A549 (cell line): ENCODE data around the gene CA10. TPM values are rescaled to one million over a fixed set of nuclear protein-coding genes. Genes with fewer than 3 reads are reported as not detected.

Source experiments
- ATAC-seq, 2 experiments: fragments of 200-7000 bp in 1 of 2; fragments of >200 bp in 1 of 2; cut with Nextera tagmentation in 1 of 2; cut with Tn5 transposase in 1 of 2; 3 replicates each; pipeline versions ENCODE4 v1.8.0 to v1.9.1; 2018 to 2020; ENCODE audit warnings: mild to moderate bottlenecking in 1 of 2, moderate library complexity in 1 of 2
- CTCF ChIA-PET: fragments of 300-600 bp; sonication (Branson Sonifier 250); formaldehyde crosslinking; extraction: SDS; loops from one replicate; lab custom pipeline; 2021; ENCODE audit warnings: antibody characterized with exemption, inconsistent platforms; lab: Yijun Ruan, JAX
- POLR2A ChIA-PET: fragments of 350-600 bp; formaldehyde crosslinking; extraction: SDS; loops from one replicate; lab custom pipeline; 2021; ENCODE audit warnings: antibody characterized with exemption, inconsistent platforms; lab: Yijun Ruan, JAX
- DNase-seq, 2 experiments: peaks; one replicate each; pipeline versions ENCODE4 v3.0.0 to v3.0.0-alpha.2; 2011 to 2016; ENCODE audit warnings: low read depth in 1 of 2, low spot score in 1 of 2
- FAIRE-seq: peaks from 2 replicates; lab custom pipeline; 2011; peaks lifted over from hg19 to GRCh38; lab: Jason Lieb, UNC
- H3K27ac ChIP-seq, 2 experiments: fragments of >200 bp; sonication (Bioruptor Twin); formaldehyde crosslinking; 3 replicates each; pipeline ENCODE4 v1.5.1; 2016 to 2017
- H3K4me1 ChIP-seq: fragments of >200 bp; sonication (Bioruptor Twin); formaldehyde crosslinking; 3 replicates; pipeline ENCODE4 v1.6.1; 2016
- H3K4me2 ChIP-seq: fragments of >200 bp; sonication (Bioruptor Twin); formaldehyde crosslinking; 3 replicates; pipeline ENCODE4 v1.6.1; 2016
- H3K4me3 ChIP-seq: fragments of >200 bp; sonication (Bioruptor Twin); formaldehyde crosslinking; 3 replicates; pipeline ENCODE4 v1.5.1; 2016
- H3K9me3 ChIP-seq: fragments of >200 bp; sonication (Bioruptor Twin); formaldehyde crosslinking; 3 replicates; pipeline ENCODE4 v1.6.1; 2016
- CEBPB ChIP-seq, 2 experiments: fragments of >200 bp in 1 of 2; sonication (Bioruptor Twin) in 1 of 2; formaldehyde crosslinking in 1 of 2; IDR thresholded peaks; 2 replicates each; pipeline ENCODE4 v1.6.1; 2012 to 2016
- CHD4 ChIP-seq: fragments of 200-600 bp; sonication (generic); IDR thresholded peaks from 2 replicates; pipeline ENCODE4 v1.6.1; 2016; ENCODE audit warnings: antibody characterized with exemption, mild to moderate bottlenecking, borderline replicate concordance
- EP300 ChIP-seq, 2 experiments: fragments of >200 bp; sonication (Bioruptor Twin); formaldehyde crosslinking; IDR thresholded peaks; 2 replicates in 1 of 2; 3 replicates in 1 of 2; pipeline ENCODE4 v1.6.1; 2016 to 2017
- ESRRA ChIP-seq: fragments of 150-350 bp; IDR thresholded peaks from 2 replicates; pipeline ENCODE4 v1.6.1; 2014; ENCODE audit warnings: mild to moderate bottlenecking, low read length, borderline replicate concordance
- FOSB ChIP-seq: fragments of 250-450 bp; sonication (Bioruptor Pico); IDR thresholded peaks from 2 replicates; pipeline ENCODE4 v1.5.0; 2020; ENCODE audit warnings: mild to moderate bottlenecking, moderate library complexity
- FOSL2 ChIP-seq, 2 experiments: fragments of 450-650 bp in 1 of 2; fragments of >200 bp in 1 of 2; sonication (Bioruptor Twin) in 1 of 2; formaldehyde crosslinking; IDR thresholded peaks; 2 replicates each; pipeline versions ENCODE4 v1.5.0 to v1.6.1; 2016 to 2020; ENCODE audit warnings: mild to moderate bottlenecking in 1 of 2, moderate library complexity in 1 of 2
- HES2 ChIP-seq: fragments of >200 bp; sonication (Bioruptor Twin); formaldehyde crosslinking; IDR thresholded peaks from 2 replicates; pipeline ENCODE4 v1.6.1; 2016
- JUN ChIP-seq, 2 experiments: fragments of >200 bp; sonication (Bioruptor Twin); formaldehyde crosslinking; IDR thresholded peaks; 2 replicates in 1 of 2; 3 replicates in 1 of 2; pipeline ENCODE4 v1.6.1; 2016 to 2017
- NFE2L2 ChIP-seq: fragments of 150-350 bp; conservative IDR thresholded peaks from 2 replicates; pipeline ENCODE4 v1.6.1; 2014; ENCODE audit warnings: low read length
- NPAS2 ChIP-seq: fragments of 250-450 bp; sonication (Bioruptor Pico); IDR thresholded peaks from 2 replicates; pipeline ENCODE4 v1.8.0; 2022; ENCODE audit warnings: mild to moderate bottlenecking, moderate library complexity, borderline replicate concordance
- PBX3 ChIP-seq: IDR thresholded peaks from 2 replicates; pipeline ENCODE4 v1.6.1; 2012
- PHF8 ChIP-seq: fragments of 200-600 bp; sonication (generic); IDR thresholded peaks from 2 replicates; pipeline ENCODE4 v1.6.1; 2016; ENCODE audit warnings: low read depth, mild to moderate bottlenecking, antibody characterized with exemption, moderate library complexity, borderline replicate concordance
- RCOR1 ChIP-seq: fragments of 150-350 bp; IDR thresholded peaks from 2 replicates; pipeline ENCODE4 v1.6.1; 2014; ENCODE audit warnings: antibody characterized with exemption, low read length, low read depth
- TFCP2L1 ChIP-seq: fragments of 250-450 bp; sonication (Bioruptor Pico); IDR thresholded peaks from 2 replicates; pipeline ENCODE4 v1.5.0; 2021; ENCODE audit warnings: mild to moderate bottlenecking
- WGBS: methylation state at CpG from one replicate; pipeline ENCODE4 v1.1.6; 2017; ENCODE audit errors: missing lambda C conversion rate; 5-methylcytosine and 5-hydroxymethylcytosine counted together
- polyA plus RNA-seq, 4 experiments: library from polyadenylated mRNA; depleted of rRNA in 3 of 4; stranded (reverse); fragments of >200 nt; fragmentation: RNase III in 1 of 4; extraction: RNeasy Plus Mini Kit Qiagen cat#74134 plus additional on column Dnase treatment in 1 of 4; gene quantifications; 2 replicates in 3 of 4; 3 replicates in 1 of 4; pipeline ENCODE4 v1.2.3, GENCODE V29; 2011 to 2017
- TF ChIP-seq, protein P1 (sequence below): fragments of 150-350 bp; IDR thresholded peaks from 2 replicates; pipeline ENCODE4 v1.6.1; 2014; ENCODE audit warnings: low read depth, mild to moderate bottlenecking, low read length
- TF ChIP-seq, protein P2 (sequence below): fragments of 200-600 bp; sonication (generic); IDR thresholded peaks from 2 replicates; pipeline ENCODE4 v1.6.1; 2016; ENCODE audit warnings: antibody characterized with exemption, mild to moderate bottlenecking, moderate library complexity
- TF ChIP-seq, protein P3 (sequence below): fragments of >200 bp; sonication (Bioruptor Twin); formaldehyde crosslinking; IDR thresholded peaks from 3 replicates; pipeline ENCODE4 v1.5.1; 2016

The CA10 gene
- polyA plus RNA-seq, 2 of the 4 experiments (the other 2 are of a cell fraction) = not detected

DNA sequence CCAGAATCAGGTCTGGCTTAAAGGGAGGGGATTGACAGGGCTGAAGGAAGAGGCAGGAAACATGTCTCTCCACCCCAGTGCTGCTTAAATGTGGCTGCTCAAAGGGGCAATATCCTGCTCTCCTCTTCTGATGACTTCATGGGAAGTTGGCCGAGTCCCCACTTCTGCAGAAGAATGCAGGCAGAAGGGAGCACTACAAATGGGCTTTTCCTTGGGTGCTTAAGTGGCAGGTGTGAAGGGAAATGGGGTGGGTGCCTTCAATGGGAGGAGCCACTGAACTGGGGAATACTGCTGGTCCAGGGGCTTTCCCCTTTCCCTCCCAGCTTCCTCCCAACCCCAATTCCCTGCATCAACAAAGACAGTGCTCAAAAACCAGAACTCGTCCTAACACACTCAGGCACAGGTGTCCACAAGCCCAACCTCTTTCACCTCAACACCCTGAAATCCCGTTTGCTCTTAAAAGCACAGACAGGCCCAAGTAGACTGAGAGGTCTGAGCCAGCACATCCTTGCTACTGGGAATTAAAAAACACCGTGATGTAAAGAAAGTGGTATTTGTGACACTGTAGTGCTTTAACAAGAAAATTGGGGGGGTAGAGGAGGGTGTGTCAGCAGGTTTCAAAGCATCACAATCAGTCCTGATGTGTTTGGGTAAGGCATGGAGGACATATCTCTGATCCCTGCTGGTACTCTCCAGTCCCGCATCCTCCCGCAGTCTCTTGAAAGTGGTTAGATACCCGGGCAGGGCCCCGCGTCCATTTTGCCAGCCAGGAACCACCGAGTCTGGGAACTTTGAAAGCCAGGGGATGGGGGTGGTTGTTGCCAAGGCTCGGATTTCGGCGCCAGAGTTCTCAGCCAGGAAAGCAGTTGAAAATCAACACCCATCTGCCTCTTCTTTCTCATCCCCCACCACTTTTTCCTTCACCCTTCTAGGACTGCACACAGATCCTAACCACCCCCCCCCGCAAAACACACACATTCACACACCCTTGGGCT is 1.6 kb downstream of the CA10 start:
- DNase-seq (no peak), FAIRE-seq (no peak), ATAC-seq (no peak)
- no peaks in the 10 kb centered on the region for H3K9me3 ChIP-seq
- ChIA-PET POLR2A (no interaction called here), CTCF (no interaction called here)
- no peak overlapping the region for H3K4me3 ChIP-seq
- H3K27ac ChIP-seq = no peak overlapping the region
- H3K4me2 ChIP-seq = no peak overlapping the region
- H3K4me1 ChIP-seq = no peaks in the 10 kb centered on the region
- WGBS = 23% methylated on average over 13 of the region's 14 CpGs
- TF ChIP-seq CEBPB (IDR thresholded peaks at IDR 0.05) = no peak
- TF ChIP-seq HES2 = no peak
- no peak for TF ChIP-seq JUN (IDR thresholded peaks at IDR 0.05)
- TF ChIP-seq, protein P1, sequence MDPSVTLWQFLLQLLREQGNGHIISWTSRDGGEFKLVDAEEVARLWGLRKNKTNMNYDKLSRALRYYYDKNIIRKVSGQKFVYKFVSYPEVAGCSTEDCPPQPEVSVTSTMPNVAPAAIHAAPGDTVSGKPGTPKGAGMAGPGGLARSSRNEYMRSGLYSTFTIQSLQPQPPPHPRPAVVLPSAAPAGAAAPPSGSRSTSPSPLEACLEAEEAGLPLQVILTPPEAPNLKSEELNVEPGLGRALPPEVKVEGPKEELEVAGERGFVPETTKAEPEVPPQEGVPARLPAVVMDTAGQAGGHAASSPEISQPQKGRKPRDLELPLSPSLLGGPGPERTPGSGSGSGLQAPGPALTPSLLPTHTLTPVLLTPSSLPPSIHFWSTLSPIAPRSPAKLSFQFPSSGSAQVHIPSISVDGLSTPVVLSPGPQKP = no peak
- TF ChIP-seq NPAS2 = no peak
- no peak for TF ChIP-seq EP300 (IDR thresholded peaks at IDR 0.05)
- no peak for TF ChIP-seq FOSB
- no peak for TF ChIP-seq RCOR1
- TF ChIP-seq PHF8 = no peak
- TF ChIP-seq, protein P2, sequence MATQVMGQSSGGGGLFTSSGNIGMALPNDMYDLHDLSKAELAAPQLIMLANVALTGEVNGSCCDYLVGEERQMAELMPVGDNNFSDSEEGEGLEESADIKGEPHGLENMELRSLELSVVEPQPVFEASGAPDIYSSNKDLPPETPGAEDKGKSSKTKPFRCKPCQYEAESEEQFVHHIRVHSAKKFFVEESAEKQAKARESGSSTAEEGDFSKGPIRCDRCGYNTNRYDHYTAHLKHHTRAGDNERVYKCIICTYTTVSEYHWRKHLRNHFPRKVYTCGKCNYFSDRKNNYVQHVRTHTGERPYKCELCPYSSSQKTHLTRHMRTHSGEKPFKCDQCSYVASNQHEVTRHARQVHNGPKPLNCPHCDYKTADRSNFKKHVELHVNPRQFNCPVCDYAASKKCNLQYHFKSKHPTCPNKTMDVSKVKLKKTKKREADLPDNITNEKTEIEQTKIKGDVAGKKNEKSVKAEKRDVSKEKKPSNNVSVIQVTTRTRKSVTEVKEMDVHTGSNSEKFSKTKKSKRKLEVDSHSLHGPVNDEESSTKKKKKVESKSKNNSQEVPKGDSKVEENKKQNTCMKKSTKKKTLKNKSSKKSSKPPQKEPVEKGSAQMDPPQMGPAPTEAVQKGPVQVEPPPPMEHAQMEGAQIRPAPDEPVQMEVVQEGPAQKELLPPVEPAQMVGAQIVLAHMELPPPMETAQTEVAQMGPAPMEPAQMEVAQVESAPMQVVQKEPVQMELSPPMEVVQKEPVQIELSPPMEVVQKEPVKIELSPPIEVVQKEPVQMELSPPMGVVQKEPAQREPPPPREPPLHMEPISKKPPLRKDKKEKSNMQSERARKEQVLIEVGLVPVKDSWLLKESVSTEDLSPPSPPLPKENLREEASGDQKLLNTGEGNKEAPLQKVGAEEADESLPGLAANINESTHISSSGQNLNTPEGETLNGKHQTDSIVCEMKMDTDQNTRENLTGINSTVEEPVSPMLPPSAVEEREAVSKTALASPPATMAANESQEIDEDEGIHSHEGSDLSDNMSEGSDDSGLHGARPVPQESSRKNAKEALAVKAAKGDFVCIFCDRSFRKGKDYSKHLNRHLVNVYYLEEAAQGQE = no peak
- TF ChIP-seq PBX3 = no peak
- no peak for TF ChIP-seq FOSL2 (IDR thresholded peaks at IDR 0.05)
- TF ChIP-seq FOSL2 (CRISPR knock-in tag; IDR thresholded peaks at IDR 0.05) = no peak
- no peak for TF ChIP-seq TFCP2L1 (CRISPR knock-in tag)
- TF ChIP-seq, protein P3, sequence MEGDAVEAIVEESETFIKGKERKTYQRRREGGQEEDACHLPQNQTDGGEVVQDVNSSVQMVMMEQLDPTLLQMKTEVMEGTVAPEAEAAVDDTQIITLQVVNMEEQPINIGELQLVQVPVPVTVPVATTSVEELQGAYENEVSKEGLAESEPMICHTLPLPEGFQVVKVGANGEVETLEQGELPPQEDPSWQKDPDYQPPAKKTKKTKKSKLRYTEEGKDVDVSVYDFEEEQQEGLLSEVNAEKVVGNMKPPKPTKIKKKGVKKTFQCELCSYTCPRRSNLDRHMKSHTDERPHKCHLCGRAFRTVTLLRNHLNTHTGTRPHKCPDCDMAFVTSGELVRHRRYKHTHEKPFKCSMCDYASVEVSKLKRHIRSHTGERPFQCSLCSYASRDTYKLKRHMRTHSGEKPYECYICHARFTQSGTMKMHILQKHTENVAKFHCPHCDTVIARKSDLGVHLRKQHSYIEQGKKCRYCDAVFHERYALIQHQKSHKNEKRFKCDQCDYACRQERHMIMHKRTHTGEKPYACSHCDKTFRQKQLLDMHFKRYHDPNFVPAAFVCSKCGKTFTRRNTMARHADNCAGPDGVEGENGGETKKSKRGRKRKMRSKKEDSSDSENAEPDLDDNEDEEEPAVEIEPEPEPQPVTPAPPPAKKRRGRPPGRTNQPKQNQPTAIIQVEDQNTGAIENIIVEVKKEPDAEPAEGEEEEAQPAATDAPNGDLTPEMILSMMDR = no peak
- TF ChIP-seq NFE2L2 = no peak
- no peak for TF ChIP-seq CHD4
- TF ChIP-seq ESRRA = no peak
